Prostate gland (tissue), 2 donors: ENCODE data around the gene ARPIN. TPM values are rescaled to one million over a fixed set of nuclear protein-coding genes. Genes with fewer than 3 reads are reported as not detected.
A peak's percentile ranks its signal among the peaks of the same experiment; 100 is the strongest.
"Not testable (repeated sequence)": the region's sequence is repeated elsewhere in the genome, so short reads cannot be mapped to it uniquely, and the experiment has no call there.

ENCODE experiments used
- DNase-seq: peaks from one replicate; pipeline ENCODE4 v3.0.0-alpha.2; 2019; ENCODE audit warnings: low spot score
- H3K27ac ChIP-seq, 2 donors: fragments of 200-600 bp; sonication (generic); 2 replicates each; pipeline ENCODE4 v1.5.1; 2017 to 2019
- H3K27me3 ChIP-seq: fragments of 200-600 bp; sonication (generic); replicated peaks from 2 replicates; pipeline ENCODE4 v1.5.1; 2019; ENCODE audit not compliant: insufficient read depth
- H3K36me3 ChIP-seq, 2 donors: fragments of 200-600 bp; sonication (generic); 1 replicate in 1 of 2; 2 replicates in 1 of 2; pipeline versions ENCODE4 v1.5.1 to v1.8.1; 2017 to 2019
- H3K4me1 ChIP-seq: fragments of 200-600 bp; sonication (generic); replicated peaks from 2 replicates; pipeline ENCODE4 v1.5.1; 2019
- H3K4me3 ChIP-seq, 2 donors: fragments of 200-600 bp; sonication (generic); 2 replicates each; pipeline ENCODE4 v1.5.1; 2017 to 2019
- H3K9me3 ChIP-seq: fragments of 200-600 bp; sonication (generic); 2 replicates; pipeline ENCODE4 v1.5.1; 2017
- CTCF ChIP-seq, 4 experiments: fragments of 200-600 bp in 2 of 4; fragments of 450-650 bp in 2 of 4; sonication (generic) in 2 of 4; IDR thresholded peaks; 1 replicate in 3 of 4; 2 replicates in 1 of 4; pipeline ENCODE4 v1.5.1; 2016 to 2019; ENCODE audit warnings: antibody characterized with exemption in 4 of 4, mild to moderate bottlenecking in 2 of 4, moderate library complexity in 2 of 4
- POLR2A ChIP-seq: fragments of 450-650 bp; IDR thresholded peaks from one replicate; pipeline ENCODE4 v1.6.1; 2016; ENCODE audit warnings: antibody characterized with exemption, mild to moderate bottlenecking
- POLR2AphosphoS5 ChIP-seq: sonication (generic); formaldehyde crosslinking; IDR thresholded peaks from one replicate; pipeline ENCODE4 v1.6.1; 2017; ENCODE audit warnings: antibody characterized with exemption
- WGBS: methylation state at CpG from one replicate; pipeline ENCODE4 v1.1.5; 2018; 5-methylcytosine and 5-hydroxymethylcytosine counted together
- intact Hi-C: fragments of 100-400 bp; cut with DNase I; formaldehyde crosslinking; loops from one replicate; pipeline ENCODE4 v1.14.2; 2022
- total RNA-seq, 2 donors: library from RNA; depleted of rRNA; stranded (reverse); fragments of >200 nt; gene quantifications; one replicate each; pipeline ENCODE4 v1.1.0, GENCODE V29; 2016

Gene ARPIN
- total RNA-seq, 2 donors from 2014 or later, result 18.7 to 39.5 TPM

- Histone ChIP-seq H3K4me1 (no peaks in the 10 kb centered on the region), H3K9me3 (no peaks in the 10 kb centered on the region), H3K27ac (no peak overlapping the region), H3K27me3 (no peaks in the 10 kb centered on the region), H3K4me3 (no peak overlapping the region), H3K36me3 (no peaks in the 10 kb centered on the region)
- TF ChIP-seq POLR2A (no peak), CTCF (IDR thresholded peaks at IDR 0.05) (no peak), POLR2AphosphoS5 (no peak)
- intact Hi-C loops, result no loop called here
- 88% methylated on average over 3 of the region's 3 CpGs for WGBS
- no peak for DNase-seq
Measured at GRCh38 chr15:89947385-89947784, 34.6 kb upstream of the ARPIN start.

- Histone ChIP-seq H3K27me3 (no peaks in the 10 kb centered on the region), H3K36me3 (no peaks in the 10 kb centered on the region), H3K4me1 (no peaks in the 10 kb centered on the region), H3K4me3 (no peak overlapping the region), H3K27ac (no peak overlapping the region), H3K9me3 (no peaks in the 10 kb centered on the region)
- 67% methylated on average over 6 of the region's 6 CpGs for WGBS
- intact Hi-C loops, result no loop called here
- no peak for DNase-seq
- TF ChIP-seq CTCF (IDR thresholded peaks at IDR 0.05) (no peak), POLR2AphosphoS5 (peak; percentile 9)
Measured at GRCh38 chr15:89946681-89947299, 34.0 kb upstream of the ARPIN start.

GRCh38 chr15:89943721-89944120, 31.0 kb upstream of the ARPIN start:
- DNase-seq, H3K36me3 ChIP-seq, H3K4me1 ChIP-seq, H3K27me3 ChIP-seq, H3K4me3 ChIP-seq, H3K27ac ChIP-seq, intact Hi-C loops, H3K9me3 ChIP-seq: not testable (repeated sequence)
- WGBS, result 95% methylated on average over 6 of the region's 6 CpGs

- no peak for DNase-seq
- 82% methylated on average over 3 of the region's 3 CpGs for WGBS
- TF ChIP-seq POLR2AphosphoS5 (no peak), CTCF (IDR thresholded peaks at IDR 0.05) (no peak), POLR2A (no peak)
- Histone ChIP-seq H3K9me3 (no peaks in the 10 kb centered on the region), H3K36me3 (no peaks in the 10 kb centered on the region), H3K4me1 (no peaks in the 10 kb centered on the region), H3K27me3 (no peaks in the 10 kb centered on the region), H3K27ac (no peak overlapping the region), H3K4me3 (no peak overlapping the region)
- intact Hi-C loops, result no loop called here
Measured at GRCh38 chr15:89939910-89940309, 27.2 kb upstream of the ARPIN start.

GRCh38 chr15:89939377-89939776, 26.6 kb upstream of the ARPIN start:
- H3K27ac ChIP-seq, H3K27me3 ChIP-seq, H3K9me3 ChIP-seq, H3K4me1 ChIP-seq, DNase-seq, intact Hi-C loops, H3K36me3 ChIP-seq, H3K4me3 ChIP-seq: not testable (repeated sequence)
- 78% methylated on average over 2 of the region's 2 CpGs for WGBS
